CD4-positive, alpha-beta T cell (primary cell): ENCODE results near the gene FBXW11. TPM values are rescaled to one million over a fixed set of nuclear protein-coding genes. Genes with fewer than 3 reads are reported as not detected.

Experiments used
- ATAC-seq: fragments of 200-7000 bp; cut with Tn5 transposase; one replicate; pipeline ENCODE4 v1.10.0; 2022; ENCODE audit warnings: mild to moderate bottlenecking; ENCODE audit not compliant: poor library complexity
- CTCF ChIA-PET: fragments of 350-600 bp; sonication (Branson Sonifier 250); formaldehyde crosslinking; loops from one replicate; lab custom pipeline; 2021; ENCODE audit warnings: antibody characterized with exemption, inconsistent platforms; lab: Charles Lee
- POLR2A ChIA-PET: fragments of 350-600 bp; sonication (Branson Sonifier 250); formaldehyde crosslinking; loops from one replicate; lab custom pipeline; 2021; ENCODE audit warnings: antibody characterized with exemption, inconsistent platforms; lab: Charles Lee
- DNase-seq, 14 experiments: peaks; one replicate each; pipeline ENCODE4 v3.0.0-alpha.2; 2013 to 2020; ENCODE audit warnings: mixed read lengths in 2 of 14
- H3K27ac ChIP-seq, 2 donors: one replicate each; pipeline versions ENCODE4 v1.5.1 to v1.7.0; 2013; ENCODE audit warnings: low read length in 2 of 2, low read depth in 1 of 2, mild to moderate bottlenecking in 1 of 2
- H3K27me3 ChIP-seq, 2 experiments: 1 replicate in 1 of 2; 2 replicates in 1 of 2; pipeline versions ENCODE4 v1.6.1 to v1.7.0; 2013; ENCODE audit warnings: low read length in 2 of 2, control low read depth in 1 of 2, mild to moderate bottlenecking in 1 of 2, moderate library complexity in 1 of 2; ENCODE audit not compliant: insufficient read depth in 2 of 2, control insufficient read depth in 1 of 2
- H3K36me3 ChIP-seq: one replicate; pipeline ENCODE4 v1.6.1; 2013; ENCODE audit warnings: low read length, control low read depth; ENCODE audit not compliant: insufficient read depth
- H3K4me1 ChIP-seq: one replicate; pipeline ENCODE4 v1.6.1; 2013; ENCODE audit warnings: low read length, control low read depth; ENCODE audit not compliant: insufficient read depth
- H3K4me3 ChIP-seq: one replicate; pipeline ENCODE4 v1.5.1; 2013; ENCODE audit warnings: mild to moderate bottlenecking, low read length, moderate library complexity
- H3K9me3 ChIP-seq, 2 experiments: 1 replicate in 1 of 2; 2 replicates in 1 of 2; pipeline versions ENCODE4 v1.6.1 to v1.7.0; 2013; ENCODE audit warnings: low read length in 2 of 2, mild to moderate bottlenecking in 2 of 2, control low read depth in 1 of 2, moderate library complexity in 1 of 2; ENCODE audit not compliant: control insufficient read depth in 1 of 2, insufficient read depth in 1 of 2
- H3K27ac Mint-ChIP-seq: one replicate; pipeline ENCODE4 v1.8.0; 2020; ENCODE audit warnings: mixed read lengths
- H3K27me3 Mint-ChIP-seq: one replicate; pipeline ENCODE4 v1.8.0; 2021; ENCODE audit warnings: mixed read lengths
- H3K36me3 Mint-ChIP-seq: one replicate; pipeline ENCODE4 v1.8.0; 2021; ENCODE audit warnings: low read depth, mixed read lengths
- H3K4me1 Mint-ChIP-seq: one replicate; pipeline ENCODE4 v1.8.0; 2021; ENCODE audit warnings: low read depth, mixed read lengths
- H3K4me3 Mint-ChIP-seq: one replicate; pipeline ENCODE4 v1.8.0; 2020; ENCODE audit warnings: mild to moderate bottlenecking, mixed read lengths
- H3K9me3 Mint-ChIP-seq: one replicate; pipeline ENCODE4 v1.8.0; 2020; ENCODE audit warnings: mixed read lengths
- CTCF ChIP-seq: fragments of 200-600 bp; IDR thresholded peaks from one replicate; pipeline ENCODE4 v1.8.0; 2022; ENCODE audit warnings: antibody characterized with exemption, mild to moderate bottlenecking
- intact Hi-C, 2 experiments: fragments of 100-400 bp; cut with DNase I in 1 of 2; cut with micrococcal nuclease in 1 of 2; formaldehyde crosslinking; loops; one replicate each; pipeline versions ENCODE4 v1.15.1 to v1.9.0; 2023 to 2025; cut with DNase I, micrococcal nuclease
- total RNA-seq, 174 experiments: library from RNA in 2 of 174; stranded (reverse) in 2 of 174; gene quantifications; one replicate each; pipeline ENCODE4 v1.2.3 and lab custom pipeline; 2021 to 2026

Gene FBXW11
- total RNA-seq, 2 experiments from 2014 or later = 20.9 to 24.0 TPM

- no peak for ATAC-seq
- ChIA-PET CTCF (no interaction called here), POLR2A (no interaction called here)
- no peak for TF ChIP-seq CTCF
- Histone ChIP-seq H3K36me3 (no peaks in the 10 kb centered on the region), H3K27me3 (no peaks in the 10 kb centered on the region), H3K27ac (no peak overlapping the region), H3K4me3 (no peak overlapping the region), H3K9me3 (no peaks in the 10 kb centered on the region), H3K4me1 (no peaks in the 10 kb centered on the region)
- no peaks in the 10 kb centered on the region for H3K36me3 Mint-ChIP-seq
- no peak for DNase-seq
- no peaks in the 10 kb centered on the region for H3K9me3 Mint-ChIP-seq
- no peak overlapping the region for H3K27ac Mint-ChIP-seq
- intact Hi-C loops = no loop called here
- no peaks in the 10 kb centered on the region for H3K4me1 Mint-ChIP-seq
- no peaks in the 10 kb centered on the region for H3K27me3 Mint-ChIP-seq
- H3K4me3 Mint-ChIP-seq = no peak overlapping the region
Observed at GRCh38 chr5:171845857-171846256, 160.6 kb downstream of the FBXW11 start.

- Mint-ChIP-seq H3K4me1 (no peaks in the 10 kb centered on the region), H3K9me3 (no peaks in the 10 kb centered on the region), H3K4me3 (no peak overlapping the region), H3K36me3 (no peaks in the 10 kb centered on the region), H3K27me3 (no peaks in the 10 kb centered on the region), H3K27ac (no peak overlapping the region)
- CTCF ChIA-PET = no interaction called here
- no peak for TF ChIP-seq CTCF
- H3K27me3 ChIP-seq = no peaks in the 10 kb centered on the region
- H3K27ac ChIP-seq = no peak overlapping the region
- H3K9me3 ChIP-seq = no peaks in the 10 kb centered on the region
- no peaks in the 10 kb centered on the region for H3K36me3 ChIP-seq
- no peak for DNase-seq
- POLR2A ChIA-PET = no interaction called here
- intact Hi-C loops = no loop called here
- H3K4me1 ChIP-seq = no peaks in the 10 kb centered on the region
- ATAC-seq = no peak
- H3K4me3 ChIP-seq = no peak overlapping the region
Observed at GRCh38 chr5:171845040-171845630, 161.3 kb downstream of the FBXW11 start.

GRCh38 chr5:171842777-171843328, 163.6 kb downstream of the FBXW11 start:
- H3K9me3 ChIP-seq = no peaks in the 10 kb centered on the region
- Mint-ChIP-seq H3K9me3 (no peaks in the 10 kb centered on the region), H3K27ac (no peak overlapping the region), H3K27me3 (no peaks in the 10 kb centered on the region), H3K36me3 (no peaks in the 10 kb centered on the region), H3K4me1 (no peaks in the 10 kb centered on the region), H3K4me3 (no peak overlapping the region)
- DNase-seq (no peak), ATAC-seq (no peak)
- ChIA-PET POLR2A (no interaction called here), CTCF (no interaction called here)
- H3K36me3 ChIP-seq = no peaks in the 10 kb centered on the region
- H3K4me1 ChIP-seq = no peaks in the 10 kb centered on the region
- H3K4me3 ChIP-seq = no peak overlapping the region
- no peak overlapping the region for H3K27ac ChIP-seq
- intact Hi-C loops = no loop called here
- no peaks in the 10 kb centered on the region for H3K27me3 ChIP-seq
- TF ChIP-seq CTCF = no peak
